Fibroblast of skin of right quadriceps (primary cell): ENCODE data around the gene MOGAT2.

Source experiments
- DNase-seq: peaks from one replicate; pipeline ENCODE4 v3.0.0-alpha.2; 2013

MOGAT2 gene

GRCh38 chr11:75781831-75782230 lies 64.2 kb downstream of the MOGAT2 start:
- DNase-seq, result no peak
